ENCODE data around the gene PTPRD. TPM values are rescaled to one million over a fixed set of nuclear protein-coding genes. Genes with fewer than 3 reads are reported as not detected.
A peak's percentile ranks its signal among the peaks of the same experiment; 100 is the strongest.

Gene PTPRD
- total RNA-seq, 2 donors from 2014 or later, result 60.1 to 75.7 TPM

DNA sequence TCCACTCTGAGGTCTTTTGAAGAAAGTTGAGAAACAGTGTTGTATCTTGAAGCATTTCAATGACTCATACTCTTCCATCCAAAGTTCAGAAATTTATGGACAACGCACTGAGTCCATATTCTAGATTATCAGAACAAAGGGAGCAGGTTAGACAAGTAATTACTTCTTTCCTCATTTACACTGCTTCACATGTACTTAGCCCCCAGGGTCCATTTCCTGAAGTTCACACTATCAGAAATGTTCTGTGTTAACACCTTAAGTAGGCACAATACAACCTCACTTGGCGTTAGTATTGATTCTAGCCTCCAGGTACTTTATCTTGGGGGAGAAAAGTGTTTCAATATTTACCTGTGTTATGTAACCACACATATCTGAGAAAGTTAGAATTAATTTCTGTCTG lies 2325.3 kb downstream of the PTPRD start:
- no peaks in the 10 kb centered on the region for H3K4me1 ChIP-seq
- DNase-seq, result peak; percentile 31
- H3K36me3 ChIP-seq, result no peaks in the 10 kb centered on the region
- TF ChIP-seq, protein P1, sequence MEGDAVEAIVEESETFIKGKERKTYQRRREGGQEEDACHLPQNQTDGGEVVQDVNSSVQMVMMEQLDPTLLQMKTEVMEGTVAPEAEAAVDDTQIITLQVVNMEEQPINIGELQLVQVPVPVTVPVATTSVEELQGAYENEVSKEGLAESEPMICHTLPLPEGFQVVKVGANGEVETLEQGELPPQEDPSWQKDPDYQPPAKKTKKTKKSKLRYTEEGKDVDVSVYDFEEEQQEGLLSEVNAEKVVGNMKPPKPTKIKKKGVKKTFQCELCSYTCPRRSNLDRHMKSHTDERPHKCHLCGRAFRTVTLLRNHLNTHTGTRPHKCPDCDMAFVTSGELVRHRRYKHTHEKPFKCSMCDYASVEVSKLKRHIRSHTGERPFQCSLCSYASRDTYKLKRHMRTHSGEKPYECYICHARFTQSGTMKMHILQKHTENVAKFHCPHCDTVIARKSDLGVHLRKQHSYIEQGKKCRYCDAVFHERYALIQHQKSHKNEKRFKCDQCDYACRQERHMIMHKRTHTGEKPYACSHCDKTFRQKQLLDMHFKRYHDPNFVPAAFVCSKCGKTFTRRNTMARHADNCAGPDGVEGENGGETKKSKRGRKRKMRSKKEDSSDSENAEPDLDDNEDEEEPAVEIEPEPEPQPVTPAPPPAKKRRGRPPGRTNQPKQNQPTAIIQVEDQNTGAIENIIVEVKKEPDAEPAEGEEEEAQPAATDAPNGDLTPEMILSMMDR (IDR thresholded peaks at IDR 0.05), result no peak
- H3K27ac ChIP-seq, result peak overlapping the region; percentile 49
- no peaks in the 10 kb centered on the region for H3K9me3 ChIP-seq
- no peak overlapping the region for H3K9ac ChIP-seq (ENCODE audit: low read depth in 2 of 2, low read length in 2 of 2)
- H3K4me3 ChIP-seq, result no peak overlapping the region
- no peaks in the 10 kb centered on the region for H3K27me3 ChIP-seq
- intact Hi-C loops (cut with DNase I), result no loop called here

DNA sequence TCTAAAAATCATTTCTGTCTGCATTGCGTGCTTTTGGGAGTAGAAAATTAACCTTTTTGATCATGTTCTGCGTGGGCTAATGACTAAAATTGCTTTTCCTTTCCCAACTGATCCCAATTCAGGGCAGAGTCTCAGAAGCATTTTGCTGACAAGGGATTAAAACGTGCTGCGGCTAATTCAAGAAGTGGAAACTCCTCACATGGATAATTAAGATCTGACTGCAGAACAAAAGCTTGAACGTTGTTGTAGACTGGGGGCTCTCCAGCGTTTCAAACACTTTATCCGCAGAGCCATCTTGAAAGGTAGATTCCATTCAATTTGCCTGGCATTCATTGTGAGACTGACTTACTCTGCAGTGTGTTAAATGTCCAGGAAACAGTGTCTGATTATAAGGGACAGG lies 2327.9 kb downstream of the PTPRD start:
- Histone ChIP-seq H3K36me3 (no peaks in the 10 kb centered on the region), H3K4me3 (no peak overlapping the region), H3K27me3 (no peaks in the 10 kb centered on the region), H3K9ac (ENCODE audit: low read depth in 2 of 2, low read length in 2 of 2) (no peak overlapping the region), H3K27ac (no peak overlapping the region), H3K4me1 (no peaks in the 10 kb centered on the region), H3K9me3 (no peaks in the 10 kb centered on the region)
- TF ChIP-seq, protein P1 (IDR thresholded peaks at IDR 0.05), result no peak
- no peak for DNase-seq
- intact Hi-C loops (cut with DNase I), result no loop called here

DNA sequence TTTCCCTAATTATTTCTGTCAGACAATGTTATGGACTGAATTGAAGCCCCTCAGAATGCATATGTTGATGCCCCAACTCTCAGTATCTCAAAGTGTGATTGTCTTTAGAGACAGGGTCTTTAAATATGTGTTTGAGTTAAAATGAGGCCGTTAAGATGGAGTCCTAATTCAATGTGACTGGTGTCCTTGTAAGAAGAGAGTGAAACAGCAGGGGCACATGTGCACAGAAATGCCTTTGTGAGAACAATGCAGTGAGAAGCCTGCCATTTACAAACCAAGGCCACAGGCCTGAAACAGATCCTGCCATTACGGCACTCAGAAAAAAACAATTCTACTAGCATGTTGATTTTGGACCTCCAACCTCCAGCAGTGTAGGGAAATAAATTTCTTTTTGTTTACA lies 2330.3 kb downstream of the PTPRD start:
- no peaks in the 10 kb centered on the region for H3K9me3 ChIP-seq
- no peak overlapping the region for H3K27ac ChIP-seq
- H3K4me1 ChIP-seq, result no peaks in the 10 kb centered on the region
- H3K36me3 ChIP-seq, result no peaks in the 10 kb centered on the region
- intact Hi-C loops (cut with DNase I), result no loop called here
- no peak for DNase-seq
- H3K27me3 ChIP-seq, result no peaks in the 10 kb centered on the region
- no peak overlapping the region for H3K4me3 ChIP-seq
- TF ChIP-seq, protein P1 (IDR thresholded peaks at IDR 0.05), result no peak
- H3K9ac ChIP-seq (ENCODE audit: low read depth in 2 of 2, low read length in 2 of 2), result no peak overlapping the region

DNA sequence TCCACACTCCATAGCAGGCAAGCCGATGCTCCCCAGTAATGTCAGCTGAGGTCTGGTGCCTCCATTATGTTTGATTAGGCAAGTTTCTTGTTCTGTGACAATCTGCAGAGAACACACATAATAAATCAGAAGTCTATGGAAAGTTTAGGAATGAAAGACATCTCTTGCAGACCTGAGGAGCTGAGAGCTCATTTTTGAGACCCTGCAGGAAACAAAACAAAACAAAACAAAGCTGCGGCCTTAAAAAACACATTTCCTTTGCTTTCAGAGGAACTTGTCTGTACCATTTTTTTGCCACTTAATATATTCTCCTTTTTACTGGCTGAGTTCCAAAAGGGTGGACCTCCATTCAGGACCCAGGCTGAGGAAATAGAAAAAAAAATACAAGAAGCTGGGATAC lies 2332.0 kb downstream of the PTPRD start:
- TF ChIP-seq, protein P1 (IDR thresholded peaks at IDR 0.05), result no peak
- H3K9ac ChIP-seq (ENCODE audit: low read depth in 2 of 2, low read length in 2 of 2), result no peak overlapping the region
- no peaks in the 10 kb centered on the region for H3K4me1 ChIP-seq
- intact Hi-C loops (cut with DNase I), result no loop called here
- H3K27ac ChIP-seq, result no peak overlapping the region
- H3K27me3 ChIP-seq, result no peaks in the 10 kb centered on the region
- DNase-seq, result no peak
- no peak overlapping the region for H3K4me3 ChIP-seq
- no peaks in the 10 kb centered on the region for H3K9me3 ChIP-seq
- H3K36me3 ChIP-seq, result no peaks in the 10 kb centered on the region

DNA sequence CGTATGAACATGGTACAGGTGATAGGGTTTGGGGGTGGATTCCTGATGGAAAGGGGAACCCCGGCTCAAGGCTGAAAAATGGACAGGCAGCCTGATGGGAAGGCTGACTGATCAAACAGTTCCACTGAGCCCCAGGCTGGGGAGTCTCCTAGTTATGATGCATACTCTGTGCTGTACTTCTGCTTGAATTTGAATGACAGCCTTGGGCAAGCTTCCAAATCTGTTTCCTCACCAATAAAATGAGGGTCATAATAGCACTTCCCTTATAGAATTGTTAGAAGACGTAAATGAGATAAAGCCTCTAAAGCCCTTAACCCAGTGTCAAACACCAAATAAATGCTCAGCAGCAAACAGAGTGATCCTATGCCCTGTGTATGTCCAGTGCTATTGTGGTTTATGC lies 2334.8 kb downstream of the PTPRD start:
- Histone ChIP-seq H3K9ac (ENCODE audit: low read depth in 2 of 2, low read length in 2 of 2) (no peak overlapping the region), H3K4me1 (no peaks in the 10 kb centered on the region), H3K27ac (no peak overlapping the region), H3K27me3 (no peaks in the 10 kb centered on the region), H3K9me3 (no peaks in the 10 kb centered on the region), H3K4me3 (no peak overlapping the region), H3K36me3 (no peaks in the 10 kb centered on the region)
- no peak for DNase-seq
- intact Hi-C loops (cut with DNase I), result no loop called here
- TF ChIP-seq, protein P1 (IDR thresholded peaks at IDR 0.05), result no peak

DNA sequence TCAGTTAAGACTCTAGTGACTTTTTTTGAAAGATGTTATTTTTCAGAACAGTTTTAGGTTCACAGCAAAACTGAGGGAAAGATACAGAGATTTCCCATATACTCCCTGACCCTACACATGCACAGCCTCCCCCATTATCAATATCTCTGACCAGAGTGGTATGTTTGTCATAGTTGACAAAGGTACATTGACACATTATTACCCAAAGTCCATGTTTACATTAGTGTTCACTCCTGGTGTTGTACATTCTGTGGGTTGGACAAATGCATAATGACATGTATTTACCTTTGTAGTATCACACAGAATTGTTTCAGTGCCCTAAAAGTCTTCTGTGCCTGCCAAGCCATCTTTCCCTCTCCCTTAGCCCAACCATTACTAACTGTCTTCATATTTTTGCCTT lies 2342.6 kb downstream of the PTPRD start:
- Histone ChIP-seq H3K9me3 (no peaks in the 10 kb centered on the region), H3K9ac (ENCODE audit: low read depth in 2 of 2, low read length in 2 of 2) (no peak overlapping the region), H3K27ac (no peak overlapping the region), H3K27me3 (no peaks in the 10 kb centered on the region), H3K36me3 (no peaks in the 10 kb centered on the region), H3K4me3 (no peak overlapping the region), H3K4me1 (no peaks in the 10 kb centered on the region)
- intact Hi-C loops (cut with DNase I), result no loop called here
- TF ChIP-seq, protein P1 (IDR thresholded peaks at IDR 0.05), result no peak
- DNase-seq, result no peak
